Endothelial cell of umbilical vein (primary cell): ENCODE results near the gene ABR.
"Not testable (repeated sequence)": the region's sequence is repeated elsewhere in the genome, so short reads cannot be mapped to it uniquely, and the experiment has no call there.

Experiments
- CTCF ChIP-seq, 2 donors: IDR thresholded peaks; 1 replicate in 1 of 2; 2 replicates in 1 of 2; pipeline ENCODE4 v1.5.1; 2011; ENCODE audit warnings: low read length in 2 of 2, mild to moderate bottlenecking in 2 of 2, moderate library complexity in 2 of 2, control low read depth in 1 of 2, inconsistent platforms in 1 of 2, low read depth in 1 of 2; ENCODE audit not compliant: insufficient read depth in 1 of 2; ENCODE audit errors: extremely low read depth in 1 of 2
- EZH2 ChIP-seq: IDR thresholded peaks from 2 replicates; pipeline ENCODE4 v1.6.1; 2012; ENCODE audit warnings: borderline replicate concordance, low read depth, mild to moderate bottlenecking, moderate library complexity, low read length, inconsistent platforms; ENCODE audit not compliant: severe bottlenecking
- JUN ChIP-seq: IDR thresholded peaks from 2 replicates; pipeline ENCODE4 v1.6.1; 2011; ENCODE audit warnings: borderline replicate concordance, low read depth; ENCODE audit not compliant: insufficient read length, insufficient read depth
- POLR2A ChIP-seq: IDR thresholded peaks from 2 replicates; pipeline ENCODE4 v1.6.1; 2012; ENCODE audit warnings: low read depth, mild to moderate bottlenecking, control low read depth, low read length
- POLR2AphosphoS5 ChIP-seq: IDR thresholded peaks from 2 replicates; pipeline ENCODE4 v1.6.1; 2012; ENCODE audit warnings: low read depth, mild to moderate bottlenecking, control low read depth, low read length, moderate library complexity; ENCODE audit not compliant: insufficient read depth

GRCh38 chr17:1152582-1152981 is 27.2 kb downstream of the ABR start:
- TF ChIP-seq CTCF (IDR thresholded peaks at IDR 0.05; ENCODE audit: extremely low read depth in 1 of 2, insufficient read depth in 1 of 2, low read depth in 1 of 2, low read length in 2 of 2); POLR2AphosphoS5; POLR2A; EZH2; JUN: not testable (repeated sequence)
